Thyroid gland (tissue), 4 donors: ENCODE measurements around the gene AKAP7.

Experiments
- POLR2A ChIP-seq, 2 donors: fragments of 450-650 bp; IDR thresholded peaks; one replicate each; pipeline ENCODE4 v1.6.1; 2017; ENCODE audit warnings: antibody characterized with exemption in 2 of 2, mild to moderate bottlenecking in 2 of 2, moderate library complexity in 1 of 2
- TF ChIP-seq, protein P1 (sequence below), 6 experiments: fragments of 200-600 bp in 3 of 6; fragments of 450-650 bp in 3 of 6; sonication (generic) in 3 of 6; IDR thresholded peaks; one replicate each; pipeline ENCODE4 v1.5.1; 2016 to 2019; ENCODE audit warnings: antibody characterized with exemption in 6 of 6, mild to moderate bottlenecking in 2 of 6, inconsistent platforms in 1 of 6, moderate library complexity in 1 of 6

DNA sequence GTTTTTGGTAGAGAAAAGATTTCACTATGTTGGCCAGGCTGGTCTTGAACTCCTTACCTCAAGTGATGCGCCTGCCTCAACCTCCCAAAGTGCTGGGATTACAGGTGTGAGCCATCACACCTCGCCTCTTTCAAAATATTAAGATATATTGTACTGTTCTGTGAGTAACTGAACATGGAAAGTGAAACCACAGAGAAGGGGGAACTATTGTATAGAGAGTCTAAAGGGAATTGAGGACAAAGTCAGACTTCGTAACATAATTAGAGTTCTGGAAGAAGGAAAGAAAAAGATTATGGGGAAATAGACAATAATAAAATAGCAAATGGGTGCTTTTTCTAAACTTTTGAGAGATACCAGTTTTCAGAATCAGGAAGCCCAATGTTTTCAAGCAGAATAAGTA, 17.4 kb upstream of the AKAP7 start:
- TF ChIP-seq, protein P1, sequence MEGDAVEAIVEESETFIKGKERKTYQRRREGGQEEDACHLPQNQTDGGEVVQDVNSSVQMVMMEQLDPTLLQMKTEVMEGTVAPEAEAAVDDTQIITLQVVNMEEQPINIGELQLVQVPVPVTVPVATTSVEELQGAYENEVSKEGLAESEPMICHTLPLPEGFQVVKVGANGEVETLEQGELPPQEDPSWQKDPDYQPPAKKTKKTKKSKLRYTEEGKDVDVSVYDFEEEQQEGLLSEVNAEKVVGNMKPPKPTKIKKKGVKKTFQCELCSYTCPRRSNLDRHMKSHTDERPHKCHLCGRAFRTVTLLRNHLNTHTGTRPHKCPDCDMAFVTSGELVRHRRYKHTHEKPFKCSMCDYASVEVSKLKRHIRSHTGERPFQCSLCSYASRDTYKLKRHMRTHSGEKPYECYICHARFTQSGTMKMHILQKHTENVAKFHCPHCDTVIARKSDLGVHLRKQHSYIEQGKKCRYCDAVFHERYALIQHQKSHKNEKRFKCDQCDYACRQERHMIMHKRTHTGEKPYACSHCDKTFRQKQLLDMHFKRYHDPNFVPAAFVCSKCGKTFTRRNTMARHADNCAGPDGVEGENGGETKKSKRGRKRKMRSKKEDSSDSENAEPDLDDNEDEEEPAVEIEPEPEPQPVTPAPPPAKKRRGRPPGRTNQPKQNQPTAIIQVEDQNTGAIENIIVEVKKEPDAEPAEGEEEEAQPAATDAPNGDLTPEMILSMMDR (IDR thresholded peaks at IDR 0.05) = no peak
- TF ChIP-seq POLR2A (IDR thresholded peaks at IDR 0.05) = no peak
